Stimulated activated naive B cell treated with anti-CD40 and anti-IgM and Interleukin-4, amounts not matched to agents 10 μg/mL and 1 μg/mL and 100 μg/mL, for 72 hours (primary cell): ENCODE data around the gene CGREF1.

Experiments used
- ATAC-seq, 2 donors: fragments of 150-1000 bp; cut with Tn5 transposase; replicated peaks; 2 replicates each; pipeline ENCODE4 v1.10.0; 2021; ENCODE audit warnings: moderate library complexity in 1 of 2
- DNase-seq: peaks from one replicate; pipeline ENCODE4 v3.0.0; 2021
- H3K27ac Mint-ChIP-seq: one replicate; pipeline ENCODE4 v1.8.0; 2022; ENCODE audit warnings: mild to moderate bottlenecking, mixed read lengths
- H3K27me3 Mint-ChIP-seq, 2 donors: one replicate each; pipeline ENCODE4 v1.8.0; 2022; ENCODE audit warnings: mixed read lengths in 2 of 2
- H3K36me3 Mint-ChIP-seq, 2 donors: one replicate each; pipeline ENCODE4 v1.8.0; 2022; ENCODE audit warnings: mixed read lengths in 2 of 2, mild to moderate bottlenecking in 1 of 2
- H3K4me1 Mint-ChIP-seq, 2 donors: one replicate each; pipeline ENCODE4 v1.8.0; 2022; ENCODE audit warnings: mixed read lengths in 2 of 2, mild to moderate bottlenecking in 1 of 2
- H3K4me3 Mint-ChIP-seq, 2 donors: one replicate each; pipeline ENCODE4 v1.8.0; 2022; ENCODE audit warnings: mild to moderate bottlenecking in 2 of 2, mixed read lengths in 2 of 2, moderate library complexity in 1 of 2
- H3K9me3 Mint-ChIP-seq, 2 donors: one replicate each; pipeline ENCODE4 v1.8.0; 2022; ENCODE audit warnings: mixed read lengths in 2 of 2, mild to moderate bottlenecking in 1 of 2

Gene CGREF1

DNA sequence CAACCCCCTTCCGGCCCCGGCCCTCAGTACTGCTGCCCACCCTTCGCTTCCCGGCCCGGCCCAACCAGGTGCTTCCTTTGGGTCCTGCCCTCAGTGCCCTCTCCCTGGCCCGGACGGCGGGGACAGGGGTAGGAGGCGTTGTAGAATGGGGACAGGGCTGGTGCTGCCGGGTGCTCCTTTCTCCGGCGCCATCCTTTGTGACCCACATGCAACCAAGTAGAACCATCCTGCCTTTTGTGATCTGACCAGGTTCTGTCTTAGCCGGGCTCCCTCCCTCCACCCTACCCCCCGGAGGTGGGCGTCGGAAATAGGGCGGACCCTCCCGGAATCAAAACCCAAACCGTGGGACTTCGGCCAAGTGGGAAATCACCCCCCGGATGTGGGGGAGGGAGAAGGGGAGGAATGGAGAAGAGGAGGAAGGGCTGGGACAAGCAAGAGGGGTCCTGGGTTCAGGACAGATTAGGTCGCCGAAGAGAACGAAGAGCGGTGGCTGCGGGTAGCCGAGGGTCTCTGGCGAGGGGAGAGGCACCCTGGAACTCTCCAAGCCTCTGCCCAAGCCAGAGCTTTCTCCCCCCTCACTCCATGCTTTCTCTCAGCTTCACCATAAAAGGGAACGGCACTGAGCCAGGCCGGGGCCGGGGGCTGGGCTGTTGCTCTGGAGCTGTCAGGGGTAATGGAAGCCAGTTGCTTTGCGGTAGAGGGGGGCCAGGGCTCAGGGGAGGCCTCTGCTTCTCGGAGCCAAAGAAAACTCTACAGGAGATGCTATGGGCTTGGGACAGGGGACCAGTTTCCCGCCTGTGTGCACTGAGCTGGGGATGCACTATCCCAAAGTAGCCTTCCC is 46.7 kb downstream of the CGREF1 start:
- no peak for ATAC-seq
- Mint-ChIP-seq H3K4me3 (peak overlapping the region; percentile 88 to 94), H3K36me3 (peaks cover 18 to 29% of the 10 kb centered on the region in 2 donors), H3K27me3 (no peaks in the 10 kb centered on the region), H3K27ac (peak overlapping the region; percentile 88), H3K4me1 (peaks cover 50 to 75% of the 10 kb centered on the region in 2 donors), H3K9me3 (peaks cover 0 to 2% of the 10 kb centered on the region in 2 donors)
- no peak for DNase-seq

DNA sequence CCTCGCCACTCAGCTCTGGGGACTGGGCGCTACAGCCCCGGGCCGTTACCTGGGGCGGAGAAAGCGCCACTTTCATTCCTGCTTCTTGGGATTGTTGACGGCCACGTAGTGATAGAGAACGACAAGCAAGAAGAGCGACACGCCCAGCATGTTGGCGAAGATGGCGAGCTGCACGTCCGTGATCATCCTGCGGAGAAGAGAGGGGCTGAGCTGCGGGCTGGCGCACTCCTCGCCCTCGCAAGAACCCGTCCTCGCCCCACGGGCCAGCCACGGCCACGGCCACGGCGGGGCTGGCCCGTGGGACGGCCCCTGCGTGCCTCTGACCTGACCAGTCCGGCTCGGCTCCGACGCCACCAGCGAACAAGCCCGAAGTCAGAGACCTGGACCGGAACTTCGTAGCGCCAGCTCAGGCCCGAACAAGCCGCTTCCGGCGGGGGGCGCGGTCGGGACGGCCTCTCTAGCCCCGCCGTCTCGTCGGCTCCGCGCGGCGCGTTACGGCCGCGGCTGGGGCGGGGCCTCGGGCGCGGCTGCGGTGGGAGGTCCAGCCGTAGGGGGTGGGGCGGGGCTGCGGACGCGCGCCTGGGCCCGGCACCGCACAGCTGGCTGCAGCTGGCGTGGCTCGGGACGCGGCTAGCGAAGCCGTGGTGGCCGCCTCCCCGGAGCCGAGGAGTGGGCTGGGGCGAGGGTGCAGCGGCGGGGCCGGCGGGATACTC is 47.5 kb downstream of the CGREF1 start, which contains the start of gene OST4:
Gene OST4, minus strand, starts transcription at position 378 of the 713 bp plus-strand sequence.
- Mint-ChIP-seq H3K36me3 (peaks cover 18 to 30% of the 10 kb centered on the region in 2 donors), H3K27ac (peak within 1 kb of the TSS; percentile 97), H3K27me3 (no peaks in the 10 kb centered on the region), H3K9me3 (peaks cover 0 to 2% of the 10 kb centered on the region in 2 donors), H3K4me1 (peaks cover 46 to 73% of the 10 kb centered on the region in 2 donors), H3K4me3 (peak within 1 kb of the TSS; percentile 94 to 96)
- ATAC-seq, result peak; percentile 94 to 96
- peak; percentile 90 for DNase-seq

DNA sequence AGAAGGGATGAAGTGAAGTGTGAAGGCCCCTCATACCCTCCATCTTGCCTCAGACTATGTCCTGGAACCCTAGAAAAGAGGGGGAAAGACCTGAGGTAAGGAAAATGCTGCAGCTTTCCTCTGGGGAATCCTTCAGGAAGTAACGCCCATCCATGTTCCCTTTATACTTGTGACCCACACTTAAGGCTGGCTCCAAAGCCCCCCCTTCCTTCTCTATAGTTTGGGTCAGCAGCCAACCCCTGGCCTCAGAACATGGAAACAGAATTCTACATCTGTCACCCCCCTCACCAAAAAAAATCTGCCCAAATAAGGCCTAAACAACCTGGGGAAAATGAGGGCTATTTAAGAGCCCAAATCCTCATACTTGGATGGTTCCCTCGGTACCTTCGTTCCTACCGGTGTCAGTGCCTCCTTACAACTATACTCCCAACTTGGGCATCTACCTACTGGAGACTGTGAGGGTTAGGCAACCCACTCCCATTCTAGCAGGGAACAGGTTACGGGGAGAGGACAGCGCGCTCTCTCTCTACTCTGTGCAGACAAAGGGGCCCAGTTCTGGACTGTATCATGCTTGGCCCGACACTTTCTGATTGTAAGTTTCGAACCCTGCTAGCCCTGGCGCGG is 48.2 kb downstream of the CGREF1 start:
- Mint-ChIP-seq H3K9me3 (no peaks in the 10 kb centered on the region), H3K4me1 (peaks cover 46 to 72% of the 10 kb centered on the region in 2 donors), H3K4me3 (peak overlapping the region; percentile 94 to 96), H3K27me3 (no peaks in the 10 kb centered on the region), H3K36me3 (peaks cover 24 to 36% of the 10 kb centered on the region in 2 donors), H3K27ac (peak overlapping the region; percentile 97)
- DNase-seq, result no peak
- ATAC-seq, result peak; percentile 8 to 11

DNA sequence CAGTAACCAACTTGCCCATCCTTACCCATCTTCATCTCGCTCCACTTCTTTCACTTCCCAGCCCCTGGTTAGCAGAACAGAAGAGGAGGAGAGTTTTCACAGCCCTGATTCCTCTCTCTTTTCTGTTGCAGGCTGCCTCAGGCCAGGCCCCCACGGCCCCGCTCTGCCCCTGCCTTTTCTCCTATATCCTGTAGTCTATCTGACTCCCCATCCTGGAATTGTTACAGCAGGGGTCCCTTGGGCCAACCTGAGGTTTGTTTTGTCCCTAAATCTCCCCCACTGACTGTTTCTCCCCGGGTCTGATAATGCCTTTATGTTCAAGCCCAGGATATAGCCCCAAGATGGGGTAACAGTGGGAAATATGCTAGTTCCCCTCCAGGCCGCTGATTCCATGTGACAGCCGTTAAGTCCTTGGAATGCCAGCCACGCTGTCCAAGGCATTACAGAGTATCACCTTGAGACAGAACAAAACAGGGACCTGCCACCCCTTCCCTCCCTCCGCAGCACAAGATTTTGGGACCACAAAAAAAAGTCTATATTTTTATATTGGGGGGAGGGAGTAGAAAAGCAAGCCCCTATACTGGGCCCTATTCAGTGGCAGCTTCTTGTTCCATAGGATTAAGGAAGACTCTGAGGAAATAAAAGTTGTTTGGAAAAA is 48.8 kb downstream of the CGREF1 start:
- Mint-ChIP-seq H3K4me3 (peak overlapping the region; percentile 94 to 96), H3K27ac (peak overlapping the region; percentile 62), H3K4me1 (peaks cover 43 to 67% of the 10 kb centered on the region in 2 donors), H3K27me3 (no peaks in the 10 kb centered on the region), H3K9me3 (no peaks in the 10 kb centered on the region), H3K36me3 (peaks cover 28 to 41% of the 10 kb centered on the region in 2 donors)
- no peak for ATAC-seq
- no peak for DNase-seq

DNA sequence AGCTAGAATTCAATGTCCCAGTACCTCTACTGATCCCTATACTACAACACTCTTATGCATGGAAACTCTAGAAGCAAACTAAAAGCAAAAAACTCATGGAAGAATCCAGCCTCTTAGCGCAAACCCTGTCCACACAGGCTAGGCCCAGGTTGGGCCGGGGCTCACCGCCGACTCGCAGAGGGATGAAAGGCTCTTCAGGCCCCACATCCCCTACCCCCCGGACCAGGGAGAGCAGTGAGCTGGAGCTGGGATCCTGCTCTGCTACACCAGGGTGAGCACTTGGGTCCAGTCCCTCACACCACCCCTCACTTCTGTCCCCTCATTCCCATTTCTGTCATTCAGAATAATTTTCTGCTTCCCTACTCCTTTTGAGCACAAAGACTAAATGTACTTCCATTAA is 49.5 kb downstream of the CGREF1 start:
- Mint-ChIP-seq H3K9me3 (no peaks in the 10 kb centered on the region), H3K27me3 (no peaks in the 10 kb centered on the region), H3K4me1 (peaks cover 38 to 64% of the 10 kb centered on the region in 2 donors), H3K27ac (peak overlapping the region; percentile 62), H3K36me3 (peaks cover 29 to 45% of the 10 kb centered on the region in 2 donors), H3K4me3 (peak overlapping the region in 1 of 2 donors; percentile 96)
- no peak for ATAC-seq
- DNase-seq, result no peak

DNA sequence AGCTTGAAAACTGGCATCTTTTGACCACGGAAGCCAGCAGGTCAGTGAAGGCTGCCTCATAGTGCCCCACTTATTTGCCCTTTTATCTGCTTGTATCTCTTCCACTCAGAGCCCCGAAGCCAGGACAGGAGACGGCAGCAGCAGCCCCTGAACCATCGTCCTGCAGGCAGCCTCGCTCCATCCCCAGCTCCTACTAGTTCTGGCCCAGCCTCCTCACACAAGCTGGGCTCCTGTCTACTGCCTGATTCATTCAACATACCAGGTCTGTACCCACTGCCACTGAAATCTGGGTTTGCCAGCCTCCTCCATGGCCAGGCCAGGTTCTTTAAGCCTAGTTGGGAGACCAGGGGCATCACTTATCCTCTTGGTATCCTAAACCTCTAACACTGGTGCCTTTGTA is 51.5 kb downstream of the CGREF1 start:
- Mint-ChIP-seq H3K4me3 (no peak overlapping the region), H3K4me1 (peaks cover 30 to 54% of the 10 kb centered on the region in 2 donors), H3K9me3 (no peaks in the 10 kb centered on the region), H3K27me3 (no peaks in the 10 kb centered on the region), H3K27ac (no peak overlapping the region), H3K36me3 (peaks cover 37 to 61% of the 10 kb centered on the region in 2 donors)
- no peak for ATAC-seq
- DNase-seq, result no peak

DNA sequence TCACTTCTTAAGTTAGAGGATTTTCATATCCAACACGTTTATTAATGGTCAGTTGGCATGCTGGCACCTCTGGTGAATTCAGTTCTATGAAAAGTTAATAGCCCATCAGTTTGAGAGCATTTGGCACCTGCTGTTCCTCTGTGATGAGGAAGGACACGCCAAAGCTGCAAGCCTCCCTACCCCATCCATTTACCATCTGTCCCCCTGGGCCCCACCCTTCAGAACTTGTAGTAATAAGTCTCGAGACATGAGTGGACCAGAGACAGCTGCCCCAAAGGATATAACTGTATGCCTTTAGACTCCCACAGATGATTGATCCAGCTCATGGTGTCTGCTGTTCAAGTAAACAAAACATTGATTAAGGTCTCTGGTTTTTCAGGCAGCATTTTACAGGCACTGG is 53.8 kb downstream of the CGREF1 start:
- Mint-ChIP-seq H3K36me3 (peaks cover 37 to 60% of the 10 kb centered on the region in 2 donors), H3K4me3 (no peak overlapping the region), H3K9me3 (no peaks in the 10 kb centered on the region), H3K27me3 (no peaks in the 10 kb centered on the region), H3K27ac (no peak overlapping the region), H3K4me1 (peaks cover 22 to 40% of the 10 kb centered on the region in 2 donors)
- no peak for ATAC-seq
- no peak for DNase-seq

DNA sequence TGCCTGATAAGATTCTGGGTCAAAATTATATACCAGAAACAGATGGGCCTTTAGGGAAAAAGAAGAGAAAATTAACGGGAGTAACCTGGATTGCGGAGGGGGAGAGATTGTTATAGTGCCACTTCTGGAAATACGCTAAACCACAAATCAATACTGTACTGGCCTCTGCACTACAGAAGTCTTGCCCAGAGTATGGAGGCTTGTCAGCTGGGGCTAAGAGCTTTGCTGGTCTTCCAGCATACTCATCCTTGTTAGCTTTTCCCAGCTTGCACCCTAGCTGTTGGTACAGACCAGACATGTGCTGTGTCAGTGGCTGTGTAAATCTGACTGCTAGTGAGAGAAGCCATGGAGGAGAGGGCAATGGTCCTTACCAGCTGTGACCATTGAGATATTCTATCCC is 58.6 kb downstream of the CGREF1 start:
- ATAC-seq (no peak), DNase-seq (no peak)
- Mint-ChIP-seq H3K27ac (no peak overlapping the region), H3K4me1 (peaks cover 2 to 7% of the 10 kb centered on the region in 2 donors), H3K9me3 (no peaks in the 10 kb centered on the region), H3K27me3 (no peaks in the 10 kb centered on the region), H3K4me3 (no peak overlapping the region), H3K36me3 (peaks cover 16 to 52% of the 10 kb centered on the region in 2 donors)

DNA sequence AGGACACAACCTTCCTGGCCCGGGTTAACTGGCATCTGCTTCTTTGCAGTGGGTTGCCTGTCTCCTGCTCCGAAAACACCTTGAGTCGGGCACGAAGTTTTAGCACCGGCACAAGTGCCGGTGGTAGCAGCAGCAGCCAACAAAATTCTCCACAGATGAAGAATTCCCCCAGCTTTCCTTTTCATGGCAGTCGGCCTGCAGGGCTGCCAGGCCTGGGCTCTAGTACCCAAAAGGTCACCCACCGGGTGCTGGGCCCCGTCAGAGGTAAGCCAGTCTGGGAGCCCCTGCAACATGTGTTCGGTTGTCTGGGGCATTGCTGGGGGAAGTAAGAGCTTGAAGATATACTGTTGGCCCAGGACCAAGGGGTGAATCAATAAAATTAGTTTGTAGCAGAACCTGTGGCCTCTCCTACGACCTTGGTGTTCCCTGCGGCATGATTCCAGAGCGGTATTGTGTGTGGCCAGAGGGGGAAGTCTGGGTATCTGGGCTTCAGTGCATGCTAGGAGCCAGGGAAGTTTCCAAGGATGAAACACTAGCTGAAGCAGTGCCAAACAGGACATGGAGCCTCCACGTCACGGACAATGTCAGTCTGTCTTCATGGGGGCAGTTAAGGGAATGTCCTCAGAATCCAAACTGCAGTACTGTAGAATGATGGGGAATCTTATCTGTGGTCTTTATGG is 59.6 kb downstream of the CGREF1 start:
- Mint-ChIP-seq H3K27ac (no peak overlapping the region), H3K9me3 (no peaks in the 10 kb centered on the region), H3K4me1 (peaks cover 1 to 2% of the 10 kb centered on the region in 2 donors), H3K27me3 (no peaks in the 10 kb centered on the region), H3K36me3 (peaks cover 16 to 53% of the 10 kb centered on the region in 2 donors), H3K4me3 (no peak overlapping the region)
- DNase-seq, result no peak
- ATAC-seq, result no peak

DNA sequence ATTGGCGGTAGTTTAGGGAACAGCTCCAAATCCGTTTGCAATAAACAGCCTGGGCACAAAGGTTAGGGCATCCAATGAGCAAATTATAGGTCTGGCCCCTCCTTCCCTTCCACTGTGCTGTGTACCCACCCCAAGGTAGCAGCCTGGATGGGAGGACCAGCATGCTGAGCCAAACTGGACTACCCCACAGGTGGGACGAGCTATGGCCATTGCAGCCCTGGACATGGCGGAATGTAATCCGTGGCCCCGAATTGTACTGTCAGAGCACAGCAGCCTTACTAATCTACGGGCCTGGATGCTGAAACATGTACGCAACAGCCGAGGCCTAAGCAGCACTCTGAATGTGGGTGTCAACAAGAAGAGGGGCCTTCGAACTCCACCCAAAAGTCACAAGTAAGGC is 60.7 kb downstream of the CGREF1 start:
- no peak overlapping the region for H3K27ac Mint-ChIP-seq
- peaks cover 14 to 53% of the 10 kb centered on the region in 2 donors for H3K36me3 Mint-ChIP-seq
- DNase-seq (no peak), ATAC-seq (no peak)
- no peaks in the 10 kb centered on the region for H3K27me3 Mint-ChIP-seq
- peaks cover 0 to 2% of the 10 kb centered on the region in 2 donors for H3K4me1 Mint-ChIP-seq
- H3K9me3 Mint-ChIP-seq, result no peaks in the 10 kb centered on the region
- no peak overlapping the region for H3K4me3 Mint-ChIP-seq

DNA sequence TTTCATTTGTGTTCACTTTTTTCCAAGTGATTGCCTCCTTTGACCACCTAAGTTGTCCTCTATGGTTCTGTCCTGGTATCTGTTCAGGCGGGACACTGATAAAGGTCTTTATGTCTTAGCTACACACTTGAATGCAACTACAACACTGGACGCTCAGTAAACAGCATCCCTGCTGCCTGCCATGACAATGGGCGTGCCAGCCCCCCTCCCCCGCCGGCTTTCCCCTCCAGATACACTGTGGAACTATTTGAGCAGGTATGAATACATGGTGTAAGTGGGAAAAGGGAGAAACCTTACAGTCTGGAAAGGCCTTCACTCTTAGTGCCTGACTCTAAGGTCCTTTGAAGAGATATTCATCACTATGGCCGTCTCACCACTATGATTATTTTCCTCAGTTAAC is 61.7 kb downstream of the CGREF1 start:
- ATAC-seq, result no peak
- H3K27me3 Mint-ChIP-seq, result no peaks in the 10 kb centered on the region
- H3K36me3 Mint-ChIP-seq, result peaks cover 14 to 47% of the 10 kb centered on the region in 2 donors
- no peak for DNase-seq
- no peak overlapping the region for H3K27ac Mint-ChIP-seq
- H3K4me1 Mint-ChIP-seq, result peaks cover 2% of the 10 kb centered on the region in 2 donors
- no peak overlapping the region for H3K4me3 Mint-ChIP-seq
- no peaks in the 10 kb centered on the region for H3K9me3 Mint-ChIP-seq

DNA sequence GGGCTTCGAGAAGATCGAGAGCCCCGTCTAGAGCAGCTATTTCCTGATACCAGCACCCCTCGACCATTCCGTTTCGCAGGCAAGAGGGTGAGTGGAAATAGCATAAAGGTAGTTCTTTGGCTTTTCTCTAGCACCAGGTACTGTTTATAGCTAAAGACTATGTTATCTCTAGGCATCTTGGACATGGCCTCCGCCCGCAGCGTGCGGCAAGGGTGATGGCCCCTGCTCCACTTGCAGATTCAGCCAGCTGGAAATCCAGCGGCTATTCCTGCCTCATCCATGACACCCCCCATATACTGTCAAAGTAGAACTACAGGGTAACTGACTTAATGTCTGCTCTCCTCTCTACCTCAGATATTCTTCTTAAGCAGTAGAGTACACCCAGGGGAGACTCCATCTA is 64.2 kb downstream of the CGREF1 start:
- ATAC-seq (no peak), DNase-seq (no peak)
- peaks cover 1 to 7% of the 10 kb centered on the region in 2 donors for H3K9me3 Mint-ChIP-seq
- H3K36me3 Mint-ChIP-seq, result peaks cover 26 to 58% of the 10 kb centered on the region in 2 donors
- peak overlapping the region; percentile 27 for H3K27ac Mint-ChIP-seq
- peaks cover 9 to 12% of the 10 kb centered on the region in 2 donors for H3K27me3 Mint-ChIP-seq
- H3K4me1 Mint-ChIP-seq, result peaks cover 16 to 24% of the 10 kb centered on the region in 2 donors
- no peak overlapping the region for H3K4me3 Mint-ChIP-seq

DNA sequence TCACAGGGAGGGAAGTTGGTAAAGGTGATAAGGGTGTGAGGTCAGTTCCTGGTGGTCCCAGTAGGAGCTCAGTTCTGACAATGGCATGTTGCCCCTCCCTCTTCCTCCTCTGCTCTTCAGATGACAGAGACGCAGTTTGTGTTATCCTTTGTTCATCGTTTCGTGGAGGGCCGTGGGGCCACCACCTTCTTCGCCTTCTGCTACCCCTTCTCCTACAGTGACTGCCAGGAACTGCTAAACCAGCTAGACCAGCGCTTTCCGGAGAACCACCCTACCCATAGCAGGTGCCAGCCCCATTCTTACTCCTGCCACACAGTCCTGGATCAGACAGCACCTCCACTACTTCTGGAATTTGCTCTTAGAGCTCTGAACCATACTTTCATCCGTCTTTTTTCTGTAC is 65.2 kb downstream of the CGREF1 start:
- Mint-ChIP-seq H3K36me3 (peaks cover 26 to 51% of the 10 kb centered on the region in 2 donors), H3K4me3 (no peak overlapping the region), H3K4me1 (peaks cover 20 to 29% of the 10 kb centered on the region in 2 donors), H3K27me3 (peaks cover 9 to 12% of the 10 kb centered on the region in 2 donors), H3K27ac (peak overlapping the region; percentile 72), H3K9me3 (peaks cover 1 to 7% of the 10 kb centered on the region in 2 donors)
- DNase-seq (no peak), ATAC-seq (no peak)
